ENCODE data around the gene RPL10A.
"Not testable (repeated sequence)": the region's sequence is repeated elsewhere in the genome, so short reads cannot be mapped to it uniquely, and the experiment has no call there.

- not testable (repeated sequence) for TF ChIP-seq CTCF, POLR2A, EP300 (IDR thresholded peaks at IDR 0.05)
Observed at GRCh38 chr6:35432702-35433101, 35.5 kb upstream of the RPL10A start.

Data from tibial nerve (tissue), 4 donors.